Fibroblast of lung (primary cell): Measurements from ENCODE around the gene SNRPE. TPM values are rescaled to one million over a fixed set of nuclear protein-coding genes. Genes with fewer than 3 reads are reported as not detected.

Source experiments
- DNase-seq, 2 donors: peaks; one replicate each; pipeline versions ENCODE4 v3.0.0 to v3.0.0-alpha.2; 2010; ENCODE audit warnings: low read depth in 2 of 2
- H2AFZ ChIP-seq: 2 replicates; pipeline ENCODE4 v1.5.1; 2012; ENCODE audit warnings: low read length, control low read depth, inconsistent platforms
- H3K27ac ChIP-seq: 2 replicates; pipeline ENCODE4 v1.5.1; 2011; ENCODE audit warnings: low read length, control low read depth; ENCODE audit not compliant: insufficient read depth
- H3K27me3 ChIP-seq: 2 replicates; pipeline ENCODE4 v1.5.1; 2011; ENCODE audit warnings: mild to moderate bottlenecking, low read length; ENCODE audit not compliant: control insufficient read depth, insufficient read depth
- H3K36me3 ChIP-seq: 2 replicates; pipeline ENCODE4 v1.5.1; 2011; ENCODE audit warnings: low read length; ENCODE audit not compliant: control insufficient read depth, insufficient read depth
- H3K4me1 ChIP-seq: 2 replicates; pipeline ENCODE4 v1.5.1; 2011; ENCODE audit warnings: low read length; ENCODE audit not compliant: control insufficient read depth, insufficient read depth; ENCODE audit errors: extremely low read depth
- H3K4me2 ChIP-seq: 2 replicates; pipeline ENCODE4 v1.5.1; 2011; ENCODE audit warnings: low read length, control low read depth; ENCODE audit not compliant: insufficient read depth; ENCODE audit errors: extremely low read depth
- H3K4me3 ChIP-seq, 4 experiments: fragments of 200-600 bp in 1 of 4; sonication (generic) in 1 of 4; replicated peaks in 1 of 4; 2 replicates each; pipeline ENCODE4 v1.5.1; 2011 to 2016; ENCODE audit warnings: low read length in 4 of 4, low read depth in 3 of 4, mild to moderate bottlenecking in 3 of 4, control low read depth in 2 of 4, inconsistent platforms in 1 of 4, mixed read lengths in 1 of 4; ENCODE audit not compliant: insufficient read depth in 1 of 4; ENCODE audit errors: control extremely low read depth in 1 of 4
- H3K79me2 ChIP-seq: 2 replicates; pipeline ENCODE4 v1.5.1; 2012; ENCODE audit warnings: mild to moderate bottlenecking, low read length, inconsistent platforms; ENCODE audit not compliant: control insufficient read depth, insufficient read depth
- H3K9ac ChIP-seq: 2 replicates; pipeline ENCODE4 v1.5.1; 2011; ENCODE audit warnings: mild to moderate bottlenecking, low read length, control low read depth; ENCODE audit not compliant: insufficient read depth
- H3K9me3 ChIP-seq: 2 replicates; pipeline ENCODE4 v1.5.1; 2012; ENCODE audit warnings: low read depth, low read length; ENCODE audit not compliant: control insufficient read depth, insufficient read depth
- H4K20me1 ChIP-seq: 2 replicates; pipeline ENCODE4 v1.5.1; 2011; ENCODE audit warnings: low read length; ENCODE audit not compliant: control insufficient read depth, insufficient read depth; ENCODE audit errors: extremely low read depth
- EZH2 ChIP-seq: IDR thresholded peaks from 2 replicates; pipeline ENCODE4 v1.5.1; 2012; ENCODE audit warnings: low read length, control low read depth, mild to moderate bottlenecking; ENCODE audit errors: missing control alignments
- polyA plus RNA-seq, 2 donors: library from polyadenylated mRNA; depleted of rRNA in 1 of 2; stranded (reverse) in 1 of 2; unstranded in 1 of 2; fragments of >200 nt; gene quantifications; 2 replicates each; pipeline ENCODE4 v1.2.1, GENCODE V29; 2011 to 2012; ENCODE audit warnings: missing spikeins in 1 of 2
- total RNA-seq: library from RNA; depleted of rRNA; stranded (reverse); fragments of >200 nt; gene quantifications from 2 replicates; pipeline ENCODE4 v1.2.1, GENCODE V29; 2014
- TF ChIP-seq, protein P1 (sequence below), 2 donors: IDR thresholded peaks in 1 of 2; conservative IDR thresholded peaks in 1 of 2; 1 replicate in 1 of 2; 2 replicates in 1 of 2; pipeline ENCODE4 v1.5.1; 2011 to 2012; ENCODE audit warnings: low read length in 2 of 2, control low read depth in 1 of 2, inconsistent platforms in 1 of 2, low read depth in 1 of 2, mild to moderate bottlenecking in 1 of 2

Gene SNRPE
- total and polyA plus RNA-seq, 2 donors (not counting 1 experiment from before 2014, with no cell fraction given): 30.2 to 246 TPM

DNA sequence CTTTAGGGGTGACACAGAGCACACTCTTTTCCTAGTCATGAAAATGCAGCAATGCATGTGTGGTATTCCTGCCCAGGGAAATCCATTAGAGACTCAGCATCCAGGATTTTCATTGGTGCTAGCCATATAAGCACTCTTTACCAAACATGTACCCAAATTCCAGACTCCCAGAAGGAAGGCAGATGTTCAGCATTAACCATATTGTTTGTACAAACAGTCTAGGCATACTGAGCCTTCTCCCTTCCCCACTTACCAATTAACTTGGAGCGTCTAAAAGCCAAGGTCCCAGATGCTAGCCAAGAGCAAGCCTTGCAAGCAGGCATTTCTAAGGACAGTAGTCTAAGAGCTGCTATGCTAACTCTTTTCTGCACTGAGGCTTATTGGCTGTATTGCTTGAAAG lies 38.1 kb upstream of the SNRPE start:
- Histone ChIP-seq H4K20me1 (no peaks in the 10 kb centered on the region), H2AFZ (no peak overlapping the region), H3K4me2 (no peak overlapping the region), H3K9me3 (no peaks in the 10 kb centered on the region), H3K79me2 (peaks cover 26% of the 10 kb centered on the region), H3K27ac (no peak overlapping the region), H3K36me3 (peaks cover 8% of the 10 kb centered on the region), H3K27me3 (no peaks in the 10 kb centered on the region), H3K4me1 (no peaks in the 10 kb centered on the region), H3K4me3 (no peak overlapping the region), H3K9ac (no peak overlapping the region)
- TF ChIP-seq, protein P1, sequence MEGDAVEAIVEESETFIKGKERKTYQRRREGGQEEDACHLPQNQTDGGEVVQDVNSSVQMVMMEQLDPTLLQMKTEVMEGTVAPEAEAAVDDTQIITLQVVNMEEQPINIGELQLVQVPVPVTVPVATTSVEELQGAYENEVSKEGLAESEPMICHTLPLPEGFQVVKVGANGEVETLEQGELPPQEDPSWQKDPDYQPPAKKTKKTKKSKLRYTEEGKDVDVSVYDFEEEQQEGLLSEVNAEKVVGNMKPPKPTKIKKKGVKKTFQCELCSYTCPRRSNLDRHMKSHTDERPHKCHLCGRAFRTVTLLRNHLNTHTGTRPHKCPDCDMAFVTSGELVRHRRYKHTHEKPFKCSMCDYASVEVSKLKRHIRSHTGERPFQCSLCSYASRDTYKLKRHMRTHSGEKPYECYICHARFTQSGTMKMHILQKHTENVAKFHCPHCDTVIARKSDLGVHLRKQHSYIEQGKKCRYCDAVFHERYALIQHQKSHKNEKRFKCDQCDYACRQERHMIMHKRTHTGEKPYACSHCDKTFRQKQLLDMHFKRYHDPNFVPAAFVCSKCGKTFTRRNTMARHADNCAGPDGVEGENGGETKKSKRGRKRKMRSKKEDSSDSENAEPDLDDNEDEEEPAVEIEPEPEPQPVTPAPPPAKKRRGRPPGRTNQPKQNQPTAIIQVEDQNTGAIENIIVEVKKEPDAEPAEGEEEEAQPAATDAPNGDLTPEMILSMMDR (conservative IDR thresholded peaks at IDR 0.05 in 1 of 2, IDR thresholded peaks at IDR 0.05 in 1 of 2; ENCODE audit: low read depth in 1 of 2, low read length in 2 of 2): no peak
- no peak for TF ChIP-seq EZH2
- DNase-seq: no peak

DNA sequence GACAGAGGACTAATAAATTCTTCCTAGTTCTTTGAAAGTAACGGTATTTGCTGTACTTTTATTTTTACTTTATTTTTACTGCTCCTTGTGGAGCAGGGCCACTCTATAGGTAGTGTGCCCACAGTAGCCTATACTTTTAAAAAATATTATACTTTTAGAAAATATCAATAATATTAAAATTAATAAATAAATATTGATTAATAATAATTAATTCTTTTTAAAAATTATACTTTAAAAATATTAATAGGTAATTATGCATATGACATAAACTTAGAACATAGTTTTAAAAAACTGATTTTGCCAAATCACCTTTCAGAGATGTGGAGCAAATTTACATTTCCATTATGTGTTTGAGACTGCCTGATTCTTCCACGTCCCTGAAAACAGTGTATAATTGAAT lies 35.2 kb upstream of the SNRPE start:
- Histone ChIP-seq H3K4me1 (no peaks in the 10 kb centered on the region), H3K79me2 (peaks cover 26% of the 10 kb centered on the region), H3K27ac (no peak overlapping the region), H2AFZ (no peak overlapping the region), H3K9me3 (no peaks in the 10 kb centered on the region), H3K36me3 (peaks cover 4% of the 10 kb centered on the region), H4K20me1 (no peaks in the 10 kb centered on the region), H3K4me3 (no peak overlapping the region), H3K4me2 (no peak overlapping the region), H3K27me3 (no peaks in the 10 kb centered on the region), H3K9ac (no peak overlapping the region)
- TF ChIP-seq EZH2: no peak
- TF ChIP-seq, protein P1 (conservative IDR thresholded peaks at IDR 0.05 in 1 of 2, IDR thresholded peaks at IDR 0.05 in 1 of 2; ENCODE audit: low read depth in 1 of 2, low read length in 2 of 2): no peak
- DNase-seq: no peak

DNA sequence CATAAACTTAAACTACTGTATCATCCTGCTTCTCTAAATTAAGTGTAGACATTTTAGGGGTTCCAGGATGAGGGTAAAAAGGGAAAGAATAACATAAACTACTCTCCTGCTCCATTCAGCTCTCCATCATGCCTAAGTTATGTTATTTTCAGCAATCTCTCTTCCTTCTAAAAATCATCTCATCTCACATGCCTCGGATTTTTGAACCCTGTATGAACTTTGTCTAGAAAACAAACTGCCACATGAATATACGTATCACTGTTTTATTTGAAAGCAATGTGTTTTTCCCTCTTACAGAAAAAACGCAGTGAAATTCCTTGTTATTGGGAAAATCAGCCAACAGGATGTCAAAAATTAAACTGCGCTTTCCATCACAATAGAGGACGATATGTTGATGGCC lies 33.4 kb upstream of the SNRPE start:
- Histone ChIP-seq H3K36me3 (no peaks in the 10 kb centered on the region), H2AFZ (no peak overlapping the region), H3K9me3 (no peaks in the 10 kb centered on the region), H4K20me1 (no peaks in the 10 kb centered on the region), H3K4me1 (no peaks in the 10 kb centered on the region), H3K79me2 (peaks cover 17% of the 10 kb centered on the region), H3K27me3 (no peaks in the 10 kb centered on the region), H3K4me3 (no peak overlapping the region), H3K9ac (no peak overlapping the region), H3K27ac (no peak overlapping the region), H3K4me2 (no peak overlapping the region)
- no peak for DNase-seq
- no peak for TF ChIP-seq EZH2
- TF ChIP-seq, protein P1 (conservative IDR thresholded peaks at IDR 0.05 in 1 of 2, IDR thresholded peaks at IDR 0.05 in 1 of 2; ENCODE audit: low read depth in 1 of 2, low read length in 2 of 2): no peak
